ENCODE measurements around the gene RERE.

Gene RERE

DNA sequence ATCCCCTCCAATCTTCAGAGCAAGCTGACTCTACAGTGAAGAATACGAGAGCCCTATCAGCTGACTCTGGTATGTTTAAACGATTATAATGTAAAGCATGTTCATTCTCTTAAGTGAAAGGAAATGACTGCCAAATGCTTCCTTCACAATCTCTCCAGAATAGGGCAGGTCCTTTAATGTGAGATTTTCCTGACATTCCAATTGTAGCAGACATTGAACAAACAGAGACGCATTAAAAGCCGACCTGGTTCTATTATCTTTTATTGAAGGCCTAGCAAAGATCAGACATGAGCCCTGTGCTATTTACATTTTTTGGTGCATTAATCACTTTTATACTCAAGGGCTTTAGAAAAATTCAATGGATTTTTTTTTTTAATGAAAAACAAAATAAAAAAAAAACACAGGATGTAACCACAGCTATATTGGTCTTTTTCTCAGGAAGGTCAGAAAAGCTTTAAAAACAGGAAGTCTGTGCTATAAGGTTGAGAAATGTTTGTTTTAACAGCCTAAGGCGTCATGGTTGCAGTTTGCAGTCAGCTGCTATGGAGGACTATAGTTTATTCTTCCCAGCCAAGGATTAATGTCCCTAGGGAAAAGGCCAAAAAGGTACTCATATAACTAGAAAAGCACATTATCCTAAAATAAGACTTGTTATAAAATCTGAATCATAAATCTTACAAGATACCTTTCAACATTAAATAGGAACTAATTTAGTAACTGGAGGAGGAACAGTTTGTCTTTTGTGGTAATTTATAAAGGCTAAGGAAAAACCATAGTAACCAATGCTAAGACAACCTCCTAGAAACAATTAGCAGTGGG lies 104.8 kb downstream of the RERE start (continued):
- TF ChIP-seq ZNF792 (tag by site-specific recombination; IDR thresholded peaks at IDR 0.05) (no peak), SCRT2 (tag by site-specific recombination; IDR thresholded peaks at IDR 0.05) (no peak), ZNF223 (tag by site-specific recombination; IDR thresholded peaks at IDR 0.05) (no peak), ZNF677 (tag by site-specific recombination; IDR thresholded peaks at IDR 0.05) (no peak), ZNF19 (tag by site-specific recombination; IDR thresholded peaks at IDR 0.05; ENCODE audit: low read depth) (no peak), ZNF48 (tag by site-specific recombination; IDR thresholded peaks at IDR 0.05) (no peak), ZNF114 (tag by site-specific recombination; IDR thresholded peaks at IDR 0.05) (no peak), BCL11A (tag by site-specific recombination; IDR thresholded peaks at IDR 0.05; ENCODE audit: low read depth) (peak; percentile 77; the same call in 1 of the 2 replicates), ZNF10 (tag by site-specific recombination; IDR thresholded peaks at IDR 0.05) (no peak; the same call in 1 of the 2 replicates), ZNF555 (tag by site-specific recombination; conservative IDR thresholded peaks at IDR 0.05) (no peak), ZNF768 (tag by site-specific recombination; IDR thresholded peaks at IDR 0.05) (0 out of 2 replicates have a peak, but pooled peaks have one; percentile 20), ZNF335 (tag by site-specific recombination; conservative IDR thresholded peaks at IDR 0.05) (no peak), TRIM28 (IDR thresholded peaks at IDR 0.05; ENCODE audit: borderline replicate concordance, low read length) (peak; percentile 87; the same call in 1 of the 2 replicates), FEZF1 (tag by site-specific recombination; IDR thresholded peaks at IDR 0.05) (peak; percentile 98), KLF7 (tag by site-specific recombination; IDR thresholded peaks at IDR 0.05; ENCODE audit: borderline replicate concordance) (no peak), ZNF76 (tag by site-specific recombination; IDR thresholded peaks at IDR 0.05; ENCODE audit: borderline replicate concordance, low read depth) (peak; percentile 17; the same call in 1 of the 2 replicates), ZNF311 (tag by site-specific recombination; IDR thresholded peaks at IDR 0.05; ENCODE audit: borderline replicate concordance) (no peak), GLI2 (tag by site-specific recombination; IDR thresholded peaks at IDR 0.05; ENCODE audit: borderline replicate concordance, low read depth) (peak; percentile 87; the same call in 1 of the 2 replicates), ZNF571 (tag by site-specific recombination; IDR thresholded peaks at IDR 0.05) (no peak), ZBTB1 (tag by site-specific recombination; IDR thresholded peaks at IDR 0.05) (no peak), ZNF514 (tag by site-specific recombination; IDR thresholded peaks at IDR 0.05) (no peak), ZNF202 (tag by site-specific recombination; IDR thresholded peaks at IDR 0.05; ENCODE audit: borderline replicate concordance) (no peak), KLF8 (tag by site-specific recombination; IDR thresholded peaks at IDR 0.05) (peak; percentile 78), HOXC10 (CRISPR knock-in tag; IDR thresholded peaks at IDR 0.05) (no peak), KLF16 (tag by site-specific recombination; IDR thresholded peaks at IDR 0.05) (no peak)
- TF ChIP-seq, protein P1, sequence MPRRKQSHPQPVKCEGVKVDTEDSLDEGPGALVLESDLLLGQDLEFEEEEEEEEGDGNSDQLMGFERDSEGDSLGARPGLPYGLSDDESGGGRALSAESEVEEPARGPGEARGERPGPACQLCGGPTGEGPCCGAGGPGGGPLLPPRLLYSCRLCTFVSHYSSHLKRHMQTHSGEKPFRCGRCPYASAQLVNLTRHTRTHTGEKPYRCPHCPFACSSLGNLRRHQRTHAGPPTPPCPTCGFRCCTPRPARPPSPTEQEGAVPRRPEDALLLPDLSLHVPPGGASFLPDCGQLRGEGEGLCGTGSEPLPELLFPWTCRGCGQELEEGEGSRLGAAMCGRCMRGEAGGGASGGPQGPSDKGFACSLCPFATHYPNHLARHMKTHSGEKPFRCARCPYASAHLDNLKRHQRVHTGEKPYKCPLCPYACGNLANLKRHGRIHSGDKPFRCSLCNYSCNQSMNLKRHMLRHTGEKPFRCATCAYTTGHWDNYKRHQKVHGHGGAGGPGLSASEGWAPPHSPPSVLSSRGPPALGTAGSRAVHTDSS (tag by site-specific recombination; IDR thresholded peaks at IDR 0.05), result no peak
- TF ChIP-seq, protein P2, sequence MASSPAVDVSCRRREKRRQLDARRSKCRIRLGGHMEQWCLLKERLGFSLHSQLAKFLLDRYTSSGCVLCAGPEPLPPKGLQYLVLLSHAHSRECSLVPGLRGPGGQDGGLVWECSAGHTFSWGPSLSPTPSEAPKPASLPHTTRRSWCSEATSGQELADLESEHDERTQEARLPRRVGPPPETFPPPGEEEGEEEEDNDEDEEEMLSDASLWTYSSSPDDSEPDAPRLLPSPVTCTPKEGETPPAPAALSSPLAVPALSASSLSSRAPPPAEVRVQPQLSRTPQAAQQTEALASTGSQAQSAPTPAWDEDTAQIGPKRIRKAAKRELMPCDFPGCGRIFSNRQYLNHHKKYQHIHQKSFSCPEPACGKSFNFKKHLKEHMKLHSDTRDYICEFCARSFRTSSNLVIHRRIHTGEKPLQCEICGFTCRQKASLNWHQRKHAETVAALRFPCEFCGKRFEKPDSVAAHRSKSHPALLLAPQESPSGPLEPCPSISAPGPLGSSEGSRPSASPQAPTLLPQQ (tag by site-specific recombination; IDR thresholded peaks at IDR 0.05), result no peak
- TF ChIP-seq, protein P3, sequence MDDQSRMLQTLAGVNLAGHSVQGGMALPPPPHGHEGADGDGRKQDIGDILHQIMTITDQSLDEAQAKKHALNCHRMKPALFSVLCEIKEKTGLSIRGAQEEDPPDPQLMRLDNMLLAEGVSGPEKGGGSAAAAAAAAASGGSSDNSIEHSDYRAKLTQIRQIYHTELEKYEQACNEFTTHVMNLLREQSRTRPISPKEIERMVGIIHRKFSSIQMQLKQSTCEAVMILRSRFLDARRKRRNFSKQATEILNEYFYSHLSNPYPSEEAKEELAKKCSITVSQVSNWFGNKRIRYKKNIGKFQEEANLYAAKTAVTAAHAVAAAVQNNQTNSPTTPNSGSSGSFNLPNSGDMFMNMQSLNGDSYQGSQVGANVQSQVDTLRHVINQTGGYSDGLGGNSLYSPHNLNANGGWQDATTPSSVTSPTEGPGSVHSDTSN (CRISPR knock-in tag; IDR thresholded peaks at IDR 0.05), result no peak
- TF ChIP-seq, protein P4, sequence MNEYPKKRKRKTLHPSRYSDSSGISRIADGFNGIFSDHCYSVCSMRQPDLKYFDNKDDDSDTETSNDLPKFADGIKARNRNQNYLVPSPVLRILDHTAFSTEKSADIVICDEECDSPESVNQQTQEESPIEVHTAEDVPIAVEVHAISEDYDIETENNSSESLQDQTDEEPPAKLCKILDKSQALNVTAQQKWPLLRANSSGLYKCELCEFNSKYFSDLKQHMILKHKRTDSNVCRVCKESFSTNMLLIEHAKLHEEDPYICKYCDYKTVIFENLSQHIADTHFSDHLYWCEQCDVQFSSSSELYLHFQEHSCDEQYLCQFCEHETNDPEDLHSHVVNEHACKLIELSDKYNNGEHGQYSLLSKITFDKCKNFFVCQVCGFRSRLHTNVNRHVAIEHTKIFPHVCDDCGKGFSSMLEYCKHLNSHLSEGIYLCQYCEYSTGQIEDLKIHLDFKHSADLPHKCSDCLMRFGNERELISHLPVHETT (tag by site-specific recombination; IDR thresholded peaks at IDR 0.05), result peak; percentile 65; the same call in 1 of the 2 replicates
- TF ChIP-seq, protein P5, sequence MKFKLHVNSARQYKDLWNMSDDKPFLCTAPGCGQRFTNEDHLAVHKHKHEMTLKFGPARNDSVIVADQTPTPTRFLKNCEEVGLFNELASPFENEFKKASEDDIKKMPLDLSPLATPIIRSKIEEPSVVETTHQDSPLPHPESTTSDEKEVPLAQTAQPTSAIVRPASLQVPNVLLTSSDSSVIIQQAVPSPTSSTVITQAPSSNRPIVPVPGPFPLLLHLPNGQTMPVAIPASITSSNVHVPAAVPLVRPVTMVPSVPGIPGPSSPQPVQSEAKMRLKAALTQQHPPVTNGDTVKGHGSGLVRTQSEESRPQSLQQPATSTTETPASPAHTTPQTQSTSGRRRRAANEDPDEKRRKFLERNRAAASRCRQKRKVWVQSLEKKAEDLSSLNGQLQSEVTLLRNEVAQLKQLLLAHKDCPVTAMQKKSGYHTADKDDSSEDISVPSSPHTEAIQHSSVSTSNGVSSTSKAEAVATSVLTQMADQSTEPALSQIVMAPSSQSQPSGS (tag by site-specific recombination; IDR thresholded peaks at IDR 0.05; ENCODE audit: low read depth), result peak; percentile 21; the same call in 1 of the 2 replicates
- TF ChIP-seq, protein P6, sequence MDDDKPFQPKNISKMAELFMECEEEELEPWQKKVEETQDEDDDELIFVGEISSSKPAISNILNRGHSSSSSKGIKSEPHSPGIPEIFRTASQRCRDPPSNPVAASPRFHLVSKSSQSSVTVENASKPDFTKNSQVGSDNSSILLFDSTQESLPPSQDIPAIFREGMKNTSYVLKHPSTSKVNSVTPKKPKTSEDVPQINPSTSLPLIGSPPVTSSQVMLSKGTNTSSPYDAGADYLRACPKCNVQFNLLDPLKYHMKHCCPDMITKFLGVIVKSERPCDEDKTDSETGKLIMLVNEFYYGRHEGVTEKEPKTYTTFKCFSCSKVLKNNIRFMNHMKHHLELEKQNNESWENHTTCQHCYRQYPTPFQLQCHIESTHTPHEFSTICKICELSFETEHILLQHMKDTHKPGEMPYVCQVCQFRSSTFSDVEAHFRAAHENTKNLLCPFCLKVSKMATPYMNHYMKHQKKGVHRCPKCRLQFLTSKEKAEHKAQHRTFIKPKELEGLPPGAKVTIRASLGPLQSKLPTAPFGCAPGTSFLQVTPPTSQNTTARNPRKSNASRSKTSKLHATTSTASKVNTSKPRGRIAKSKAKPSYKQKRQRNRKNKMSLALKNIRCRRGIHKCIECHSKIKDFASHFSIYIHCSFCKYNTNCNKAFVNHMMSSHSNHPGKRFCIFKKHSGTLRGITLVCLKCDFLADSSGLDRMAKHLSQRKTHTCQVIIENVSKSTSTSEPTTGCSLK (tag by site-specific recombination; IDR thresholded peaks at IDR 0.05), result no peak

All from HEK293 (cell line).